GM23338 (cell line): ENCODE measurements around the gene RAET1G. TPM values are rescaled to one million over a fixed set of nuclear protein-coding genes. Genes with fewer than 3 reads are reported as not detected.

Experiments
- ATAC-seq: fragments of 200-7000 bp; cut with Tn5 transposase; 3 replicates; pipeline ENCODE4 v1.9.1; 2020
- DNase-seq: peaks from one replicate; pipeline ENCODE4 v3.0.0-alpha.2; 2015; ENCODE audit warnings: low spot score
- H2AFZ ChIP-seq: fragments of 200-600 bp; sonication (generic); 2 replicates; pipeline ENCODE4 v1.8.0; 2016; ENCODE audit warnings: antibody characterized with exemption, mild to moderate bottlenecking, moderate library complexity
- H3F3A ChIP-seq: fragments of 200-600 bp; sonication (generic); replicated peaks from 2 replicates; pipeline ENCODE4 v1.8.0; 2017; ENCODE audit warnings: antibody characterized with exemption, mixed run types, low read depth
- H3K27ac ChIP-seq: fragments of 200-600 bp; sonication (generic); 2 replicates; pipeline ENCODE4 v1.6.1; 2016; ENCODE audit warnings: low read depth
- H3K27me3 ChIP-seq: fragments of 200-600 bp; sonication (generic); 2 replicates; pipeline ENCODE4 v1.8.0; 2016; ENCODE audit warnings: mild to moderate bottlenecking, mixed run types, moderate library complexity; ENCODE audit not compliant: insufficient read depth
- H3K36me3 ChIP-seq: fragments of 200-600 bp; sonication (generic); 2 replicates; pipeline ENCODE4 v1.8.0; 2016; ENCODE audit warnings: mild to moderate bottlenecking; ENCODE audit not compliant: insufficient read depth
- H3K4me1 ChIP-seq: fragments of 200-600 bp; sonication (generic); 2 replicates; pipeline ENCODE4 v1.8.0; 2016; ENCODE audit warnings: mild to moderate bottlenecking, moderate library complexity; ENCODE audit not compliant: insufficient read depth
- H3K4me2 ChIP-seq: fragments of 200-600 bp; sonication (generic); 2 replicates; pipeline ENCODE4 v1.7.1; 2017; ENCODE audit warnings: mixed run types
- H3K4me3 ChIP-seq: fragments of 200-600 bp; sonication (generic); 2 replicates; pipeline ENCODE4 v1.6.1; 2016; ENCODE audit warnings: mixed run types
- H3K79me2 ChIP-seq: fragments of 200-600 bp; sonication (generic); replicated peaks from 2 replicates; pipeline ENCODE4 v1.8.0; 2017; ENCODE audit warnings: mild to moderate bottlenecking; ENCODE audit not compliant: insufficient read depth
- H3K9me2 ChIP-seq: fragments of 200-600 bp; sonication (generic); 2 replicates; pipeline ENCODE4 v1.8.0; 2017; ENCODE audit not compliant: insufficient read depth
- H4K20me1 ChIP-seq: fragments of 200-600 bp; sonication (generic); replicated peaks from 2 replicates; pipeline ENCODE4 v1.8.0; 2017; ENCODE audit warnings: mild to moderate bottlenecking; ENCODE audit not compliant: insufficient read depth
- H3K27ac Mint-ChIP-seq: 2 replicates; pipeline ENCODE4 v1.8.0; 2020; ENCODE audit warnings: inconsistent platforms, mild to moderate bottlenecking, moderate library complexity, mixed read lengths
- H3K27me3 Mint-ChIP-seq: 3 replicates; pipeline ENCODE4 v1.8.0; 2022; ENCODE audit warnings: low read depth, mild to moderate bottlenecking, moderate library complexity, mixed read lengths, inconsistent platforms; ENCODE audit not compliant: insufficient read depth, poor library complexity
- H3K36me3 Mint-ChIP-seq: 3 replicates; pipeline ENCODE4 v1.8.0; 2021; ENCODE audit warnings: low read depth, mild to moderate bottlenecking, inconsistent platforms, moderate library complexity, mixed read lengths
- H3K4me1 Mint-ChIP-seq: 3 replicates; pipeline ENCODE4 v1.8.0; 2020; ENCODE audit warnings: mild to moderate bottlenecking, inconsistent platforms, mixed read lengths
- H3K4me3 Mint-ChIP-seq: 3 replicates; pipeline ENCODE4 v1.8.0; 2021; ENCODE audit warnings: moderate library complexity, mild to moderate bottlenecking, inconsistent platforms, mixed read lengths
- H3K9me3 Mint-ChIP-seq: 3 replicates; pipeline ENCODE4 v1.8.0; 2020; ENCODE audit warnings: moderate library complexity, mild to moderate bottlenecking, inconsistent platforms, mixed read lengths
- CREB1 ChIP-seq: fragments of 250-450 bp; sonication (Bioruptor Pico); IDR thresholded peaks from 2 replicates; pipeline ENCODE4 v1.5.0; 2020; ENCODE audit warnings: low read depth, mild to moderate bottlenecking, moderate library complexity
- CTCF ChIP-seq, 2 experiments: fragments of 200-600 bp in 1 of 2; sonication (generic) in 1 of 2; conservative IDR thresholded peaks; 2 replicates each; pipeline versions ENCODE4 v1.5.1 to v1.6.1; 2016 to 2017; ENCODE audit warnings: antibody characterized with exemption in 2 of 2, low read depth in 2 of 2, mild to moderate bottlenecking in 2 of 2, moderate library complexity in 1 of 2
- ETS1 ChIP-seq: IDR thresholded peaks from 2 replicates; pipeline ENCODE4 v1.6.1; 2016; ENCODE audit warnings: antibody characterized with exemption
- EZH2 ChIP-seq: fragments of 200-600 bp; sonication (generic); IDR thresholded peaks from one replicate; pipeline ENCODE4 v1.8.0; 2017; ENCODE audit warnings: antibody characterized with exemption, mild to moderate bottlenecking, low read depth; ENCODE audit not compliant: unreplicated experiment
- EZH2phosphoT487 ChIP-seq: fragments of 200-600 bp; sonication (generic); IDR thresholded peaks from one replicate; pipeline ENCODE4 v1.8.1; 2018; ENCODE audit warnings: antibody characterized with exemption; ENCODE audit not compliant: unreplicated experiment
- JUNB ChIP-seq: IDR thresholded peaks from one replicate; pipeline ENCODE4 v1.6.1; 2016; ENCODE audit warnings: antibody characterized with exemption; ENCODE audit not compliant: unreplicated experiment
- NANOG ChIP-seq: IDR thresholded peaks from 2 replicates; pipeline ENCODE4 v1.6.1; 2016; ENCODE audit warnings: antibody characterized with exemption, borderline replicate concordance
- POLR2AphosphoS5 ChIP-seq: IDR thresholded peaks from 2 replicates; pipeline ENCODE4 v1.6.1; 2016; ENCODE audit warnings: antibody characterized with exemption, low read depth
- REST ChIP-seq: IDR thresholded peaks from one replicate; pipeline ENCODE4 v1.6.1; 2018; ENCODE audit warnings: antibody characterized with exemption; ENCODE audit not compliant: unreplicated experiment
- STAT1 ChIP-seq: IDR thresholded peaks from one replicate; pipeline ENCODE4 v1.6.1; 2016; ENCODE audit warnings: antibody characterized with exemption; ENCODE audit not compliant: unreplicated experiment
- ZNF114 ChIP-seq: fragments of 250-450 bp; sonication (Bioruptor Pico); IDR thresholded peaks from 2 replicates; pipeline ENCODE4 v1.5.0; 2020; ENCODE audit warnings: mild to moderate bottlenecking, moderate library complexity
- ZNF331 ChIP-seq: fragments of 250-450 bp; sonication (Bioruptor Pico); IDR thresholded peaks from 2 replicates; pipeline ENCODE4 v1.5.0; 2020; ENCODE audit warnings: low read depth, mild to moderate bottlenecking, moderate library complexity
- ZNF462 ChIP-seq: fragments of 250-450 bp; sonication (Bioruptor Pico); IDR thresholded peaks from 2 replicates; pipeline ENCODE4 v1.5.0; 2020; ENCODE audit warnings: mild to moderate bottlenecking, moderate library complexity
- polyA plus RNA-seq: library from polyadenylated mRNA; unstranded; fragments of >200 nt; fragmentation: Nextera tagmentation; extraction: Ambion mirVana; gene quantifications from 2 replicates; pipeline ENCODE4 v1.2.1, GENCODE V29; 2016
- total RNA-seq: library from RNA; depleted of rRNA; stranded (reverse); fragments of >200 nt; shearing (Covaris generic); gene quantifications from 2 replicates; pipeline ENCODE4 v1.2.3, GENCODE V29; 2014

RAET1G gene
- total and polyA plus RNA-seq, 2 experiments from 2014 or later, result not detected

GRCh38 chr6:149951626-149952025 is 28.7 kb upstream of the RAET1G start:
- DNase-seq, result no peak
- no peaks in the 10 kb centered on the region; the same call in 2 of the 3 replicates for H3K9me3 Mint-ChIP-seq
- Histone ChIP-seq H3K4me2 (no peak overlapping the region), H3K27me3 (peaks cover 90% of the 10 kb centered on the region), H3K27ac (no peak overlapping the region), H2AFZ (no peak overlapping the region), H3F3A (no peaks in the 10 kb centered on the region), H3K79me2 (no peaks in the 10 kb centered on the region), H3K9me2 (no peaks in the 10 kb centered on the region), H3K4me3 (no peak overlapping the region), H3K36me3 (no peaks in the 10 kb centered on the region), H3K4me1 (no peaks in the 10 kb centered on the region; the same call in 1 of the 2 replicates), H4K20me1 (no peaks in the 10 kb centered on the region; the same call in 1 of the 2 replicates)
- H3K4me1 Mint-ChIP-seq, result peaks cover 12% of the 10 kb centered on the region
- no peak overlapping the region for H3K27ac Mint-ChIP-seq
- H3K4me3 Mint-ChIP-seq, result no peak overlapping the region
- no peak for ATAC-seq
- no peak for TF ChIP-seq JUNB
- TF ChIP-seq ZNF462 (CRISPR knock-in tag), result no peak
- TF ChIP-seq ZNF331 (CRISPR knock-in tag), result no peak
- TF ChIP-seq NANOG, result no peak
- TF ChIP-seq CTCF (conservative IDR thresholded peaks at IDR 0.05; ENCODE audit: low read depth in 2 of 2), result no peak
- no peak for TF ChIP-seq ETS1
- TF ChIP-seq STAT1, result no peak
- TF ChIP-seq EZH2, result no peak
- no peak for TF ChIP-seq POLR2AphosphoS5
- TF ChIP-seq REST, result no peak
- TF ChIP-seq CREB1 (CRISPR knock-in tag), result no peak
- no peak for TF ChIP-seq EZH2phosphoT487
- TF ChIP-seq ZNF114, result no peak
- peaks cover 75% of the 10 kb centered on the region for H3K27me3 Mint-ChIP-seq
- no peaks in the 10 kb centered on the region for H3K36me3 Mint-ChIP-seq
